Astrocyte (in vitro differentiated cells and primary cell): ENCODE data around the gene PCBP3. TPM values are rescaled to one million over a fixed set of nuclear protein-coding genes. Genes with fewer than 3 reads are reported as not detected.

ENCODE experiments used
- DNase-seq: peaks from one replicate; pipeline ENCODE4 v3.0.0-alpha.2; 2010; ENCODE audit warnings: low read depth
- FAIRE-seq: peaks from 2 replicates; lab custom pipeline; 2011; peaks lifted over from hg19 to GRCh38; lab: Jason Lieb, UNC
- H2AFZ ChIP-seq: 2 replicates; pipeline ENCODE4 v1.6.0; 2012; ENCODE audit warnings: low read depth, low read length, inconsistent platforms
- H3K27ac ChIP-seq: 2 replicates; pipeline ENCODE4 v1.5.1; 2011; ENCODE audit warnings: low read depth, low read length, inconsistent platforms
- H3K27me3 ChIP-seq: 2 replicates; pipeline ENCODE4 v1.6.0; 2011; ENCODE audit warnings: low read length, inconsistent platforms; ENCODE audit not compliant: insufficient read depth
- H3K36me3 ChIP-seq: 2 replicates; pipeline ENCODE4 v1.5.1; 2011; ENCODE audit warnings: low read length, inconsistent platforms; ENCODE audit not compliant: insufficient read depth
- H3K4me1 ChIP-seq: 2 replicates; pipeline ENCODE4 v1.5.1; 2011; ENCODE audit warnings: low read length, inconsistent platforms; ENCODE audit not compliant: insufficient read depth
- H3K4me2 ChIP-seq: 2 replicates; pipeline ENCODE4 v1.6.0; 2012; ENCODE audit warnings: low read length, inconsistent platforms
- H3K4me3 ChIP-seq: 2 replicates; pipeline ENCODE4 v1.5.1; 2011; ENCODE audit warnings: low read depth, mild to moderate bottlenecking, low read length, inconsistent platforms; ENCODE audit not compliant: insufficient read depth
- H3K79me2 ChIP-seq: 2 replicates; pipeline ENCODE4 v1.6.0; 2012; ENCODE audit warnings: mild to moderate bottlenecking, low read length, inconsistent platforms; ENCODE audit not compliant: insufficient read depth
- H3K9ac ChIP-seq: 2 replicates; pipeline ENCODE4 v1.6.0; 2012; ENCODE audit warnings: mild to moderate bottlenecking, low read length, inconsistent platforms
- H3K9me3 ChIP-seq: 2 replicates; pipeline ENCODE4 v1.5.1; 2012; ENCODE audit warnings: low read depth, mild to moderate bottlenecking, low read length, inconsistent platforms; ENCODE audit not compliant: insufficient read depth
- H4K20me1 ChIP-seq: 2 replicates; pipeline ENCODE4 v1.6.0; 2012; ENCODE audit warnings: low read length, inconsistent platforms; ENCODE audit not compliant: insufficient read depth
- H3K27ac Mint-ChIP-seq: one replicate; pipeline ENCODE4 v1.8.0; 2021; ENCODE audit warnings: mild to moderate bottlenecking, mixed read lengths; ENCODE audit not compliant: unreplicated experiment
- H3K27me3 Mint-ChIP-seq: one replicate; pipeline ENCODE4 v1.8.0; 2021; ENCODE audit warnings: low read depth, mixed read lengths; ENCODE audit not compliant: unreplicated experiment
- H3K36me3 Mint-ChIP-seq: one replicate; pipeline ENCODE4 v1.8.0; 2021; ENCODE audit warnings: low read depth, mixed read lengths; ENCODE audit not compliant: unreplicated experiment
- H3K4me1 Mint-ChIP-seq: one replicate; pipeline ENCODE4 v1.8.0; 2021; ENCODE audit warnings: low read depth, mixed read lengths; ENCODE audit not compliant: unreplicated experiment
- H3K4me3 Mint-ChIP-seq: one replicate; pipeline ENCODE4 v1.8.0; 2021; ENCODE audit warnings: mild to moderate bottlenecking, moderate library complexity, mixed read lengths; ENCODE audit not compliant: unreplicated experiment
- H3K9me3 Mint-ChIP-seq: one replicate; pipeline ENCODE4 v1.8.0; 2021; ENCODE audit warnings: mild to moderate bottlenecking, mixed read lengths; ENCODE audit not compliant: unreplicated experiment
- CTCF ChIP-seq: IDR thresholded peaks from 2 replicates; pipeline ENCODE4 v1.5.1; 2011; ENCODE audit warnings: low read depth, mild to moderate bottlenecking, inconsistent platforms, low read length, moderate library complexity; ENCODE audit not compliant: insufficient read depth
- EZH2 ChIP-seq: IDR thresholded peaks from 2 replicates; pipeline ENCODE4 v1.6.1; 2012; ENCODE audit warnings: mild to moderate bottlenecking, low read length, inconsistent platforms; ENCODE audit not compliant: insufficient read depth
- total RNA-seq: library from RNA; stranded (reverse); gene quantifications from 2 replicates; pipeline ENCODE4 v1.2.1, GENCODE V29; 2021

The PCBP3 gene
- total RNA-seq, 1 donor from 2014 or later = 1.8 TPM

GRCh38 chr21:45769896-45770295 lies 126.4 kb downstream of the PCBP3 start:
- Mint-ChIP-seq H3K9me3 (peaks cover 2% of the 10 kb centered on the region), H3K27ac (no peak overlapping the region), H3K4me1 (peaks cover 3% of the 10 kb centered on the region), H3K36me3 (no peaks in the 10 kb centered on the region), H3K27me3 (peaks cover 12% of the 10 kb centered on the region), H3K4me3 (no peak overlapping the region)
- no peak overlapping the region for H3K4me2 ChIP-seq
- no peak overlapping the region for H3K27ac ChIP-seq
- FAIRE-seq = no peak
- peaks cover 8% of the 10 kb centered on the region for H4K20me1 ChIP-seq
- no peak for TF ChIP-seq CTCF
- TF ChIP-seq EZH2 = no peak
- H3K4me1 ChIP-seq = peaks cover 10% of the 10 kb centered on the region
- no peak overlapping the region for H3K9ac ChIP-seq
- no peaks in the 10 kb centered on the region for H3K27me3 ChIP-seq
- no peak for DNase-seq
- H3K36me3 ChIP-seq = no peaks in the 10 kb centered on the region
- no peaks in the 10 kb centered on the region for H3K9me3 ChIP-seq
- no peak overlapping the region for H2AFZ ChIP-seq
- H3K79me2 ChIP-seq = no peaks in the 10 kb centered on the region
- no peak overlapping the region for H3K4me3 ChIP-seq

- H3K36me3 ChIP-seq = no peaks in the 10 kb centered on the region
- TF ChIP-seq CTCF (no peak), EZH2 (no peak)
- H3K9me3 Mint-ChIP-seq = peaks cover 8% of the 10 kb centered on the region
- H3K27me3 ChIP-seq = no peaks in the 10 kb centered on the region
- DNase-seq (no peak), FAIRE-seq (no peak)
- H3K4me2 ChIP-seq = no peak overlapping the region
- H3K27ac ChIP-seq = no peak overlapping the region
- no peaks in the 10 kb centered on the region for H3K79me2 ChIP-seq
- H3K4me1 Mint-ChIP-seq = peaks cover 3% of the 10 kb centered on the region
- no peak overlapping the region for H3K4me3 ChIP-seq
- no peak overlapping the region for H3K9ac ChIP-seq
- no peaks in the 10 kb centered on the region for H3K9me3 ChIP-seq
- peaks cover 9% of the 10 kb centered on the region for H3K27me3 Mint-ChIP-seq
- H3K4me3 Mint-ChIP-seq = no peak overlapping the region
- H3K36me3 Mint-ChIP-seq = no peaks in the 10 kb centered on the region
- peaks cover 8% of the 10 kb centered on the region for H4K20me1 ChIP-seq
- H3K4me1 ChIP-seq = peaks cover 10% of the 10 kb centered on the region
- H3K27ac Mint-ChIP-seq = no peak overlapping the region
- no peak overlapping the region for H2AFZ ChIP-seq
Observed at GRCh38 chr21:45772180-45772579, 128.7 kb downstream of the PCBP3 start.

GRCh38 chr21:45774291-45774690 lies 130.8 kb downstream of the PCBP3 start:
- Mint-ChIP-seq H3K9me3 (peaks cover 20% of the 10 kb centered on the region), H3K27ac (no peak overlapping the region), H3K4me3 (no peak overlapping the region), H3K27me3 (peaks cover 9% of the 10 kb centered on the region), H3K36me3 (no peaks in the 10 kb centered on the region), H3K4me1 (no peaks in the 10 kb centered on the region)
- Histone ChIP-seq H4K20me1 (no peaks in the 10 kb centered on the region), H3K27ac (no peak overlapping the region), H3K4me3 (no peak overlapping the region), H3K4me1 (no peaks in the 10 kb centered on the region), H3K79me2 (no peaks in the 10 kb centered on the region), H2AFZ (no peak overlapping the region), H3K36me3 (no peaks in the 10 kb centered on the region), H3K9ac (no peak overlapping the region), H3K27me3 (no peaks in the 10 kb centered on the region), H3K4me2 (no peak overlapping the region), H3K9me3 (no peaks in the 10 kb centered on the region)
- DNase-seq (no peak), FAIRE-seq (no peak)
- TF ChIP-seq EZH2 = no peak
- TF ChIP-seq CTCF = no peak
